KMS-11 (cell line): Measurements from ENCODE around the gene DNAJA3.

Experiments
- H2AFZ ChIP-seq: fragments of 200-600 bp; sonication (generic); 2 replicates; pipeline ENCODE4 v1.6.1; 2016; ENCODE audit warnings: antibody characterized with exemption, mixed run types, low read depth
- H3K27ac ChIP-seq: fragments of 200-600 bp; sonication (generic); 2 replicates; pipeline ENCODE4 v1.6.1; 2016; ENCODE audit warnings: mild to moderate bottlenecking, mixed run types
- H3K27me3 ChIP-seq: fragments of 200-600 bp; sonication (generic); 2 replicates; pipeline ENCODE4 v1.6.1; 2017; ENCODE audit warnings: mild to moderate bottlenecking, low read depth, mixed run types, moderate library complexity; ENCODE audit not compliant: insufficient read depth
- H3K36me3 ChIP-seq: fragments of 200-600 bp; sonication (generic); 2 replicates; pipeline ENCODE4 v1.6.1; 2017; ENCODE audit warnings: mild to moderate bottlenecking, mixed run types; ENCODE audit not compliant: insufficient read depth
- H3K4me1 ChIP-seq: fragments of 200-600 bp; sonication (generic); 2 replicates; pipeline ENCODE4 v1.6.1; 2016; ENCODE audit warnings: mild to moderate bottlenecking, low read depth, mixed run types; ENCODE audit not compliant: poor library complexity, severe bottlenecking
- H3K4me2 ChIP-seq: fragments of 200-600 bp; sonication (generic); 2 replicates; pipeline ENCODE4 v1.7.0; 2016; ENCODE audit warnings: mild to moderate bottlenecking, mixed run types
- H3K4me3 ChIP-seq: fragments of 200-600 bp; sonication (generic); IDR thresholded peaks from 2 replicates; pipeline ENCODE4 v1.6.1; 2017; ENCODE audit warnings: low read depth, low read length, mixed read lengths; ENCODE audit not compliant: insufficient read depth
- H3K79me2 ChIP-seq: fragments of 200-600 bp; sonication (generic); 2 replicates; pipeline ENCODE4 v1.6.1; 2016; ENCODE audit warnings: low read depth, mixed run types; ENCODE audit not compliant: insufficient read depth
- H3K9ac ChIP-seq: fragments of 200-600 bp; sonication (generic); 2 replicates; pipeline ENCODE4 v1.6.1; 2016; ENCODE audit warnings: mild to moderate bottlenecking, mixed run types
- H4K20me1 ChIP-seq: fragments of 200-600 bp; sonication (generic); 2 replicates; pipeline ENCODE4 v1.6.1; 2016; ENCODE audit warnings: mild to moderate bottlenecking, mixed run types; ENCODE audit not compliant: insufficient read depth
- CTCF ChIP-seq: fragments of 200-600 bp; sonication (generic); conservative IDR thresholded peaks from 2 replicates; pipeline ENCODE4 v1.6.1; 2017; ENCODE audit warnings: low read depth, mild to moderate bottlenecking, antibody characterized with exemption, low read length, moderate library complexity, mixed read lengths

The DNAJA3 gene

GRCh38 chr16:4500272-4500671, 74.6 kb downstream of the DNAJA3 start:
- no peak overlapping the region for H3K4me2 ChIP-seq

GRCh38 chr16:4501071-4501478, 75.4 kb downstream of the DNAJA3 start:
- H3K79me2 ChIP-seq: no peaks in the 10 kb centered on the region
- H2AFZ ChIP-seq: no peak overlapping the region
- no peak overlapping the region for H3K27ac ChIP-seq
- H3K4me2 ChIP-seq: no peak overlapping the region
- no peaks in the 10 kb centered on the region for H3K27me3 ChIP-seq
- no peaks in the 10 kb centered on the region for H4K20me1 ChIP-seq
- no peak for TF ChIP-seq CTCF
- H3K4me1 ChIP-seq: no peaks in the 10 kb centered on the region
- no peak overlapping the region for H3K9ac ChIP-seq
- H3K4me3 ChIP-seq: no peak overlapping the region
- no peaks in the 10 kb centered on the region for H3K36me3 ChIP-seq

More at GRCh38 chr16:4500272-4500671, 74.6 kb downstream of the DNAJA3 start:
- no peak for TF ChIP-seq CTCF
- H3K79me2 ChIP-seq: no peaks in the 10 kb centered on the region
- H4K20me1 ChIP-seq: no peaks in the 10 kb centered on the region
- no peak overlapping the region for H3K9ac ChIP-seq
- no peak overlapping the region for H2AFZ ChIP-seq
- H3K4me3 ChIP-seq: no peak overlapping the region
- H3K36me3 ChIP-seq: no peaks in the 10 kb centered on the region
- H3K27me3 ChIP-seq: no peaks in the 10 kb centered on the region
- H3K4me1 ChIP-seq: no peaks in the 10 kb centered on the region
- H3K27ac ChIP-seq: no peak overlapping the region

DNA sequence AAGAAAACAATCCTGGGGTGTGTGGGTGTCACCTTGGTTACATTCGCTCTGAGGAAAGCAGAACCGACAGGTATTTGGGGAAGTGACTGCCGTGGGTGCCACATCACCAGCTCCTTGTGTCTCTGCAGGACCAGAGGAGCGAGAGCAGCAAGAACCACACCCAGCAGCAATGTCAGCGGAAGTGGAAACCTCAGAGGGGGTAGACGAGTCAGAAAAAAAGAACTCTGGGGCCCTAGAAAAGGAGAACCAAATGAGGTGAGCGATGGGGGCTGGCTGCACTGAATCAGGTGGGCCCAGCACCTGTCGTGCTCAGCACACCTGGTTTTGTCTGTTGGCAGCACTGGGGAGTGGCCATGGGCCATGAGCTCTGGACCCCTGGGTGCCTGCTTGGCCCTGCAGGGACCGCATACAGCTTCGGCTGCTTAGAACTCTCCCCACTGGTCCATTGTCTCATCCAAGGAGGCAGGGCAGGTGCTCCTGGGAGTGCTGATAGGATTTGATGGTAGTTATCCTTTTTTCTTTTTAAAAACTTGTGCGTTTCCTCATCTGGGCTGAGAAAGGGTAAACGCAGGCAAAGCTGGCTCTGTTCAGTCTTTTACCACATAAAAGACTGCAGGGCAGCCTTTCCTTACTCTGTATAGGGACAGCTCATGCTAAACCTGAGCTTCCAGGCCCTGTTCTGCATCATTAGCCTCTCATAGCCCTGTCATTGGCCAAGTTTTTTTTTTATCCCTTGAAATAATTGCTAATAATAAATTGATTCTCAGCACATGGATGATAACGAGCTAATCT, 79.9 kb downstream of the DNAJA3 start:
- no peak for TF ChIP-seq CTCF
- Histone ChIP-seq H3K79me2 (no peaks in the 10 kb centered on the region), H3K27me3 (no peaks in the 10 kb centered on the region), H3K9ac (no peak overlapping the region), H3K4me1 (no peaks in the 10 kb centered on the region), H3K4me2 (no peak overlapping the region), H2AFZ (no peak overlapping the region), H4K20me1 (no peaks in the 10 kb centered on the region), H3K36me3 (no peaks in the 10 kb centered on the region), H3K27ac (no peak overlapping the region), H3K4me3 (no peak overlapping the region)
